Measurements from ENCODE around the gene POTEJ.
"Not testable (repeated sequence)": the region's sequence is repeated elsewhere in the genome, so short reads cannot be mapped to it uniquely, and the experiment has no call there.

Gene POTEJ

GRCh38 chr2:130611140-130611539 lies at the start of gene POTEJ:
Gene POTEJ, plus strand, starts transcription at chr2:130611440. Its CDS starts 93 bp downstream, at chr2:130611533.
- not testable (repeated sequence) for H3K4me1 Mint-ChIP-seq; H3K27ac Mint-ChIP-seq; H3K4me3 Mint-ChIP-seq; H3K9me3 Mint-ChIP-seq; H3K36me3 Mint-ChIP-seq (ENCODE audit: low read depth); H3K27me3 Mint-ChIP-seq (ENCODE audit: low read depth)

- not testable (repeated sequence) for H3K4me3 Mint-ChIP-seq; H3K27ac Mint-ChIP-seq; H3K36me3 Mint-ChIP-seq (ENCODE audit: low read depth); H3K9me3 Mint-ChIP-seq; H3K4me1 Mint-ChIP-seq; H3K27me3 Mint-ChIP-seq (ENCODE audit: low read depth)
Measured at GRCh38 chr2:130566165-130566564, 45.1 kb upstream of the POTEJ start.

DNA sequence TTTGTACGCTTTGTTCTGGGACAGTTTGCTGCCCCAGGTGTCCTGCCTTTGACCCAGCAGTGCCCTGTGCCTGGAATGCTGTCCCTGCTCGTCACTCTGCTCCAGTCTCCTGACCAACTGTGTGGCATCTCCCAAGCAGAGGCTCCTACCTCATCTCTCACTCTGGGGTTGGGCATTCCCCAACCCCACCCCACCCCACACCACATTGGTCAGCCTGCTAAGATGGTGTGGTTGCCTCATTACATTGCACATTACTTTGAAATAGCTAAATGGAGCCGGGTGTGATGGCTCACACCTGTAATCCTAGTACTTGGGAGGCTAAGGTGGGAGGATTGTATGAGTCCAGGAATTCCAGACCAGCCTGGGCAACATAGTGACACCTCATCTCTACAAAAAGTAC lies 39.3 kb upstream of the POTEJ start:
- H3K27ac Mint-ChIP-seq; H3K36me3 Mint-ChIP-seq (ENCODE audit: low read depth); H3K27me3 Mint-ChIP-seq (ENCODE audit: low read depth); H3K4me3 Mint-ChIP-seq; H3K9me3 Mint-ChIP-seq; H3K4me1 Mint-ChIP-seq: not testable (repeated sequence)

GRCh38 chr2:130574230-130574629 lies 37.0 kb upstream of the POTEJ start:
- not testable (repeated sequence) for H3K36me3 Mint-ChIP-seq (ENCODE audit: low read depth); H3K4me1 Mint-ChIP-seq; H3K4me3 Mint-ChIP-seq; H3K27ac Mint-ChIP-seq; H3K27me3 Mint-ChIP-seq (ENCODE audit: low read depth); H3K9me3 Mint-ChIP-seq

- not testable (repeated sequence) for H3K4me3 Mint-ChIP-seq; H3K27me3 Mint-ChIP-seq (ENCODE audit: low read depth); H3K27ac Mint-ChIP-seq; H3K4me1 Mint-ChIP-seq; H3K9me3 Mint-ChIP-seq; H3K36me3 Mint-ChIP-seq (ENCODE audit: low read depth)
Measured at GRCh38 chr2:130576209-130576784, 34.9 kb upstream of the POTEJ start.

DNA sequence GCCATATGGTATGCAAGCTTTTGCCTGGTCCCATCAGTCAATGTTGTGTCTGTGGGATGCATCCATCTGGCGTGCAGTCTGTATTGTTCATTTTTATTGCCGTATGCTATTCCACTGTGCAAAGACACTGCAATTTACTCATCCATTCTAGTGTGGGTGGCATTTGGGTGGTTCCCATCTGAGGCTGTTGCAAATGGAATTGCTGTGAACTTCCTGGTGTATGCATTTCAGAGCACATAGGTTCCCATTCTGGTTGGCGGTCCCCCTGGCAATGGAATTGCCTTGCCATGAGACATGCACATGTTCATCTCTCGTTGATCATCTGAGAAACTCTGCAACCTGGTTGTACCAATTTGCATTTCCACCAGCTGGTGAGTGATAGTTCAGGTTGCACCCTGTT lies 33.7 kb upstream of the POTEJ start:
- H3K36me3 Mint-ChIP-seq (ENCODE audit: low read depth); H3K27ac Mint-ChIP-seq; H3K9me3 Mint-ChIP-seq; H3K4me3 Mint-ChIP-seq; H3K27me3 Mint-ChIP-seq (ENCODE audit: low read depth); H3K4me1 Mint-ChIP-seq: not testable (repeated sequence)

DNA sequence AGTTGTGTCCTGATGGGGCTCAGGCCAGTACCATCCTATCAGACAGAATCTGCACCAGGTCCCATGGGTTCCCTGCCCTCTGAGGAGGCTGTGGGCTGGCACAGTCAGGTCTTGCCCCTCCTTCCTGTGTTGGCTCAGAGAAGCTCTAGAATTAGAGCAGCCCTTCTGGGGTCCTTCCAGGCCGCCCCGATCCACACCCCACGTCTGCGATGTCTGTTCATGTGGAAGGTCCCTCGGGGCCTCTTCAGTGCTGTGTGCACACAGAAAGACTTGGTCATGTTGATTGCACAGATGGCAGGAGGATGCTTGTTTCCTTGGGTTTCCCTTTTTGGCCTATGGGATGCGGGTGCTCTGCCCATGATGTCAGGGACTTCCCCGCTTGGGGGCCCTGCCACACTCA lies 32.1 kb upstream of the POTEJ start:
- not testable (repeated sequence) for H3K36me3 Mint-ChIP-seq (ENCODE audit: low read depth); H3K9me3 Mint-ChIP-seq; H3K4me1 Mint-ChIP-seq; H3K4me3 Mint-ChIP-seq; H3K27me3 Mint-ChIP-seq (ENCODE audit: low read depth); H3K27ac Mint-ChIP-seq

DNA sequence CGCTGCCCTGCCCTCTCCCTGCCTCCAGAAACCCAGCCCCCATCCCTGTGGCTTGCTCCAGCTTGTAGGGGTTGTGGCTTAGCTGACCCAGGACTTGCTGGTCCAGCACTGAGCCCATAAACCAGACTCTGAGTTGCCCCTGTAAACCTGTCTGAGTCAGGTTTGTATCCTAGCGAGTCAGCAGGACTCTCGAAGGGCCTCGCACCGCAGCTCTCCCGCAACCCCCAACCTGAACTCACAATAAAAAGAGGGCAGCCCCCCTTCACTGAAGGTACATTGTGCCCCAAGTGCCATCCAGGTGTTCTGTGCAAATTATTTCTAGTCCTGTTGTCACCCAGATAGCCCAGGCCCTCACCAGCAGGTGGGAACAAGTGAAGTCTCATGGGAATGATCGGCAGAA lies 29.7 kb upstream of the POTEJ start:
- H3K9me3 Mint-ChIP-seq; H3K27ac Mint-ChIP-seq; H3K4me1 Mint-ChIP-seq; H3K36me3 Mint-ChIP-seq (ENCODE audit: low read depth); H3K4me3 Mint-ChIP-seq; H3K27me3 Mint-ChIP-seq (ENCODE audit: low read depth): not testable (repeated sequence)

GRCh38 chr2:130582970-130583369 lies 28.3 kb upstream of the POTEJ start:
- H3K4me1 Mint-ChIP-seq; H3K27me3 Mint-ChIP-seq (ENCODE audit: low read depth); H3K4me3 Mint-ChIP-seq; H3K27ac Mint-ChIP-seq; H3K36me3 Mint-ChIP-seq (ENCODE audit: low read depth); H3K9me3 Mint-ChIP-seq: not testable (repeated sequence)

- H3K27ac Mint-ChIP-seq; H3K27me3 Mint-ChIP-seq (ENCODE audit: low read depth); H3K4me1 Mint-ChIP-seq; H3K4me3 Mint-ChIP-seq; H3K36me3 Mint-ChIP-seq (ENCODE audit: low read depth); H3K9me3 Mint-ChIP-seq: not testable (repeated sequence)
Measured at GRCh38 chr2:130583582-130583981, 27.7 kb upstream of the POTEJ start.

DNA sequence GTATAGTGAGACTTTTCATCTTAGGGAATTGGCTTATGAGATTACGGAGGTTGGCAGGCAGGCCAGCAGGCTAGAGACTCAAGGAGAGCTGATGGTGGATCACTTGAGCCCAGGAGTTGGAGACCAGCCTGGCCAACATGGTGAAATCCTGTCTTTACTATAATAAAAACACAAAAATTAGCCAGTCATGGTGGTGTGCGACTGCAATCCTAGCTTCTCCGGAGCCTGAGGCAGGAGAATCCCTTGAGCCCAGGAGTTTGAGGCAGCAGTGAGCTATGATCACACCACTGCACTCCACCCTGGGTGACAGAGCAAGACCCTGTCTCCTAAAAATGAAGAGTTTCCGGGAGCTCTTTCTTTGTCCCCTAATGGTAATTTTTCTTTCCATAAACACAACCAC lies 26.5 kb upstream of the POTEJ start:
- H3K4me3 Mint-ChIP-seq; H3K4me1 Mint-ChIP-seq; H3K27ac Mint-ChIP-seq; H3K36me3 Mint-ChIP-seq (ENCODE audit: low read depth); H3K27me3 Mint-ChIP-seq (ENCODE audit: low read depth); H3K9me3 Mint-ChIP-seq: not testable (repeated sequence)

DNA sequence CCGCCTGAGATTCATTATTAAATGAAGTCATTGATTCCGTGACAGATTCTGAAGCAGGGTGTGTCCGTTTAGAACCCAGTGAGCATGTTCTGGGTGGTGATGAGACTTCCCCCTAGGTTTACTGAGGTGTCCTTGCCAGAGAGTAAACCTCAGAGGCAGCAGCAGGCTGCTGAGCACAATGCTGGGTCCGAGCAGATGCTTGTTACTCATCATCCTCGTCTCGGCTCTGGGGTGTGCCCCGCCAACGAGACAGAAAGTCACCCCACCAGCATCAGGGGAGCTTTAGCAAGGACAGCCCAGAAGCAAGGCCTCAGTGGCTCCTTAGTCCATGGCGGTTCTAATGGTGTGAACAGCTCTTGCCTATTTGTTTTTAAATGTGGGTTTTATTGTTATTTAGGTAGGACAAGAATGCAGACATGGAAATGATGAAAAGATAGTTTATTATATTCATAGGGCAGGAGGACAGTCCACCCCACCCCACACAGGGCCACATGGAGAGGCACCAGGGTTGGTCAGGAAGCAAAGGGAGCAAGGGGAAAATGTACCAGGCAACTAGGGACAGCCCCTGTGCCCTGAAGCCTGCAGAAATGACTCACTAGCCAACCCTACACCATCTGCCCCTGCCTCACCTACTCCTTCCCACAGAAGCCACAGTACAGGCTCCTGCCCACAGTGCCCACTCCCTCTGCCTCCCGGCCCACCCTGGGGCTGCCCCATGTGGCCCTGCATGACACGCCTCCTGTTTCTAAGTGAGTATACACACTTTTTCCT lies 22.4 kb upstream of the POTEJ start:
- H3K4me1 Mint-ChIP-seq; H3K4me3 Mint-ChIP-seq; H3K9me3 Mint-ChIP-seq; H3K27me3 Mint-ChIP-seq (ENCODE audit: low read depth); H3K27ac Mint-ChIP-seq; H3K36me3 Mint-ChIP-seq (ENCODE audit: low read depth): not testable (repeated sequence)

- H3K9me3 Mint-ChIP-seq = not testable (repeated sequence)
Measured at GRCh38 chr2:130590170-130590841, 20.9 kb upstream of the POTEJ start.

DNA sequence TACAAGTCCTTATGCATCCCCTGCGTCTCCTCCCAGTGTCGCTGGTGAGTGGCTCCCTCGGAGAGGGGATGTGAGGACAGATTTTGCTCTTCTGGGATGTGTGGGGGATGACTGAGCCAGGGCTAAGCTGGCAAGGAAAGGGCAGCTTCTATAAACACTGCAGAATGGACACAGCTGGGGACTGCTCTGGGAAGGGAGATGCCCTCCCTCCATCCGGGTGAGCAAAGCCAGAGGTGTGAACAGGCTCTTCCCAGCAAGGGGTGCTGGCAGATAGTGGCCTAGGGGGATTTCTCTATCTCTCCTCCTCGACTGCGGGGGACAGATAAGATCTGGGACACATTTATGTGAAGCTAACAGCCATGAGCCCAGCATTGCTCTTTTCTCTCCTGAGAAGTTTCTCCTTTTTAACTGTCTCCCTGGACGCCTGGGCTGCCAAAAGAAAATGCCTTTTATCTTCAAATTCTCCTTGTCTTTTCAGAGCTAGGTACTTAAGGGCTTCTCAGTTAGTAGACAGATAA lies 20.3 kb upstream of the POTEJ start:
- H3K9me3 Mint-ChIP-seq; H3K4me3 Mint-ChIP-seq; H3K4me1 Mint-ChIP-seq; H3K36me3 Mint-ChIP-seq (ENCODE audit: low read depth); H3K27me3 Mint-ChIP-seq (ENCODE audit: low read depth); H3K27ac Mint-ChIP-seq: not testable (repeated sequence)

More at GRCh38 chr2:130590170-130590841, 20.9 kb upstream of the POTEJ start:
- H3K27ac Mint-ChIP-seq; H3K27me3 Mint-ChIP-seq (ENCODE audit: low read depth); H3K36me3 Mint-ChIP-seq (ENCODE audit: low read depth); H3K4me1 Mint-ChIP-seq; H3K4me3 Mint-ChIP-seq: not testable (repeated sequence)

DNA sequence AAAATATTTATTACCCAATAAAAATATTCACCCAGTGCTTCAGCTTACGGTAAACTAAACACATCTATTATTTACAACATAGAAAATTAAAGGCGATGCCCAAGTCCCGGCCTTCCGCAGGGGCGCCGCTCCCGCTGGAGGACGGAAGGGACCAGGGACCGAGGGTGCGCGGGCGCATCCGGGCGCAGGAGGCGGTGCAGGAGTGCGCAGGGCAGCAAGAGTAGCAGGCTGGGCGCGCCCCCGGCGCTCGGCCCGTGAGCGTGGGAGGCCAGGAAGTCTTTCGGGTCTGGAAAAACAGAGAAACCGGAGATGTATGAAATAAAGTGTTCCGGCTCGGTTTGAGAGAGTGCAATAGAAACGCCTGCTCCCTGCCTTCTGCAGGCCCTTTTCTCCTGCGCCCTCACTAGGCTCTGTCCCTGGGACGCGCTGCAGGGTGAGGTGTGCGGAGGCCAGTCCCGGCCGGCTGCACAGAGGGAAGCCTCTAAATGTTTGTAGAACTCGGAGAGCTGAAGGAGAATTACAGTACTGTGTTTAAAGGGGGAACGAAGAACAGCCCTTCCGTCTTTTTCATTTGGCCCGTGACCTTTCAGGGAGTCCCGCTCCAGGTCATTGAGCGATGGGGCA lies 18.3 kb upstream of the POTEJ start:
- not testable (repeated sequence) for H3K9me3 Mint-ChIP-seq; H3K4me1 Mint-ChIP-seq; H3K36me3 Mint-ChIP-seq (ENCODE audit: low read depth); H3K27me3 Mint-ChIP-seq (ENCODE audit: low read depth); H3K27ac Mint-ChIP-seq; H3K4me3 Mint-ChIP-seq

All from nephron (organoid).